MM.1S (cell line): Measurements from ENCODE around the gene PTHLH.

Experiments
- DNase-seq: peaks from one replicate; pipeline ENCODE4 v3.0.0-alpha.2; 2015
- H2AFZ ChIP-seq: fragments of 300-600 bp; sonication (generic); 2 replicates; pipeline ENCODE4 v1.6.0; 2016; ENCODE audit warnings: antibody characterized with exemption, low read length
- H3F3A ChIP-seq: fragments of 300-600 bp; sonication (generic); 2 replicates; pipeline ENCODE4 v1.6.1; 2016; ENCODE audit warnings: mild to moderate bottlenecking, antibody characterized with exemption, low read length, moderate library complexity, mixed read lengths; ENCODE audit not compliant: insufficient read depth
- H3K27ac ChIP-seq: fragments of 300-600 bp; sonication (generic); 2 replicates; pipeline ENCODE4 v1.5.1; 2016; ENCODE audit warnings: mild to moderate bottlenecking, low read length
- H3K27me3 ChIP-seq: fragments of 300-600 bp; sonication (generic); replicated peaks from 2 replicates; pipeline ENCODE4 v1.6.0; 2016; ENCODE audit warnings: low read length; ENCODE audit not compliant: insufficient read depth
- H3K36me3 ChIP-seq: fragments of 300-600 bp; sonication (generic); replicated peaks from 2 replicates; pipeline ENCODE4 v1.6.1; 2016; ENCODE audit warnings: mild to moderate bottlenecking, low read length, mixed read lengths; ENCODE audit not compliant: insufficient read depth
- H3K4me1 ChIP-seq: fragments of 300-600 bp; sonication (generic); 2 replicates; pipeline ENCODE4 v1.6.1; 2016; ENCODE audit warnings: low read length, mixed read lengths
- H3K4me2 ChIP-seq: fragments of 300-600 bp; sonication (generic); 2 replicates; pipeline ENCODE4 v1.6.0; 2016; ENCODE audit warnings: low read depth, low read length
- H3K4me3 ChIP-seq: fragments of 300-600 bp; sonication (generic); 2 replicates; pipeline ENCODE4 v1.5.1; 2016; ENCODE audit warnings: low read length, mixed read lengths
- H3K79me2 ChIP-seq: fragments of 300-600 bp; sonication (generic); 2 replicates; pipeline ENCODE4 v1.6.1; 2016; ENCODE audit warnings: mixed run types, low read length, mixed read lengths
- H3K9ac ChIP-seq: fragments of 300-600 bp; sonication (generic); 2 replicates; pipeline ENCODE4 v1.6.1; 2016; ENCODE audit warnings: low read length, mixed read lengths
- H3K9me2 ChIP-seq: fragments of 300-600 bp; sonication (generic); replicated peaks from 2 replicates; pipeline ENCODE4 v1.6.1; 2016; ENCODE audit warnings: mild to moderate bottlenecking, low read length, mixed read lengths; ENCODE audit not compliant: insufficient read depth
- H3K9me3 ChIP-seq: fragments of 300-600 bp; sonication (generic); replicated peaks from 2 replicates; pipeline ENCODE4 v1.6.1; 2016; ENCODE audit warnings: mild to moderate bottlenecking, low read length, mixed read lengths; ENCODE audit not compliant: insufficient read depth
- H4K20me1 ChIP-seq: fragments of 300-600 bp; sonication (generic); 2 replicates; pipeline ENCODE4 v1.6.1; 2016; ENCODE audit warnings: mild to moderate bottlenecking, low read length, moderate library complexity, mixed read lengths; ENCODE audit not compliant: insufficient read depth
- EZH2 ChIP-seq: fragments of 300-600 bp; sonication (generic); optimal IDR thresholded peaks from 2 replicates; pipeline ENCODE3; 2017; ENCODE audit warnings: low read depth, mild to moderate bottlenecking, antibody characterized with exemption, low read length, mixed read lengths
- EZH2phosphoT487 ChIP-seq: fragments of 300-600 bp; sonication (generic); IDR thresholded peaks from 2 replicates; pipeline ENCODE4 v1.6.1; 2018; ENCODE audit warnings: antibody characterized with exemption, low read length
- TF ChIP-seq, protein P1 (sequence below): fragments of 300-600 bp; sonication (generic); IDR thresholded peaks from 2 replicates; pipeline ENCODE4 v1.5.1; 2016; ENCODE audit warnings: antibody characterized with exemption, low read length, mixed read lengths

The PTHLH gene

DNA sequence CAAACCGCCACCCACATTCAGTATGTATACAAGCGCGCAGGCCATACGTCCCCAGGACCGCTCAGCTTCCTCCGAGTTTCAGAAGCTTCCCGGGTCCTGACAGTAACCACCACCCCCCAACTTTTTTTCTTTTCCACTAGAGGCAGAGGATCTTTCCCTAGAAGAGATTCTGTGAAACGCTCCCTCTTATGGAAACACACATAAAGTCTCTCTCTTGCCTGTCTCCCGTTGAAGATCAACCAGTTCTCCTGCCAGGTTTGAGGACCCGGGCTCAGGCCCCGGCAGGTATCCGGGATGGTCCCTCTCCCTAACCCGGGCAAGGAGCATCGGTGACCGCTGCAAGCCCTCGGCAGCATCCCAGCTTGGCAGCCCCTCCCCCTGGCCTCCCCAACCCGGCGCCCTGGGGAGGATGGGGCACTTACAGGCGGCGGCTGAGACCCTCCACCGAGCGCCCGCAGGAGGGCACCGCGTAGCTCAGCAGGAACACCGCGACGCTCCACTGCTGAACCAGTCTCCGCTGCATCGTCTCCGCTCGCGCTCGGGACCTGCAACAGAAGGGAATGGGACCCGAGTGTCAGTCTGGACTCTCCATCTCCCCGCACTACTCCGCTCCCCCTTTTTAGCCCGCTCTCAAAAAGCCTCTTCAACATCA lies 3.4 kb downstream of the PTHLH start:
- TF ChIP-seq EZH2phosphoT487 (no peak), EZH2 (no peak)
- TF ChIP-seq, protein P1, sequence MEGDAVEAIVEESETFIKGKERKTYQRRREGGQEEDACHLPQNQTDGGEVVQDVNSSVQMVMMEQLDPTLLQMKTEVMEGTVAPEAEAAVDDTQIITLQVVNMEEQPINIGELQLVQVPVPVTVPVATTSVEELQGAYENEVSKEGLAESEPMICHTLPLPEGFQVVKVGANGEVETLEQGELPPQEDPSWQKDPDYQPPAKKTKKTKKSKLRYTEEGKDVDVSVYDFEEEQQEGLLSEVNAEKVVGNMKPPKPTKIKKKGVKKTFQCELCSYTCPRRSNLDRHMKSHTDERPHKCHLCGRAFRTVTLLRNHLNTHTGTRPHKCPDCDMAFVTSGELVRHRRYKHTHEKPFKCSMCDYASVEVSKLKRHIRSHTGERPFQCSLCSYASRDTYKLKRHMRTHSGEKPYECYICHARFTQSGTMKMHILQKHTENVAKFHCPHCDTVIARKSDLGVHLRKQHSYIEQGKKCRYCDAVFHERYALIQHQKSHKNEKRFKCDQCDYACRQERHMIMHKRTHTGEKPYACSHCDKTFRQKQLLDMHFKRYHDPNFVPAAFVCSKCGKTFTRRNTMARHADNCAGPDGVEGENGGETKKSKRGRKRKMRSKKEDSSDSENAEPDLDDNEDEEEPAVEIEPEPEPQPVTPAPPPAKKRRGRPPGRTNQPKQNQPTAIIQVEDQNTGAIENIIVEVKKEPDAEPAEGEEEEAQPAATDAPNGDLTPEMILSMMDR, result no peak
- no peaks in the 10 kb centered on the region for H3K9me3 ChIP-seq
- H3K27ac ChIP-seq, result peak overlapping the region; percentile 63
- H3K9ac ChIP-seq, result peak overlapping the region; percentile 38; the same call in 1 of the 2 replicates
- H3K4me2 ChIP-seq, result peak overlapping the region; percentile 75
- no peaks in the 10 kb centered on the region for H3K36me3 ChIP-seq
- H4K20me1 ChIP-seq, result no peaks in the 10 kb centered on the region
- H3K4me1 ChIP-seq, result 0 out of 2 replicates have a peak, but pooled peaks cover 6% of the 10 kb centered on the region
- peak overlapping the region; percentile 69 for H2AFZ ChIP-seq
- no peaks in the 10 kb centered on the region for H3K9me2 ChIP-seq
- no peak for DNase-seq
- no peaks in the 10 kb centered on the region for H3K79me2 ChIP-seq
- no peaks in the 10 kb centered on the region for H3K27me3 ChIP-seq
- peak overlapping the region; percentile 55 for H3K4me3 ChIP-seq
- peaks cover 9% of the 10 kb centered on the region for H3F3A ChIP-seq

DNA sequence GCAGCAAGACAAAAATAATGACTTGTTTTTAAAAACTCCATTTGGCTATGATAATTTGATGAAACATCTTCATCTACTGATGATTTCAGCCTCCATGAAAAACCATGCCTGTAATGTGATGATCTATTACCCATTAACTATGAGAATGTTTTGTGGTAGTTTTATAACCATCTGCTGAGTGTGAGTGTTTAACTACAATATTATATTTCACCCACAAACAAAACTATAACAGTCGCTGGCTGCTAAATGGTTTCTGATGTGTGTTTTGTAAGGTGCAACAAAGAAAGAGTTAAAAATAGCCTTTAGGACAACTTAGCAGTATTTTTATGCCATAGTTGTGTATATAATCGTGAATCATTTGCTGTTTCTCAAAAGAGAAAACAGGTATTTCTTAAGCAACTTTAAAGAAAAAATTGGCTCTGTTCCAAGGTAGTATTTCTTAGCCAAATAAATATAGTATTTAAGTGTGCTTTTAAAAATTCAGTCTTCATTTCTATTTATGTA lies 4.9 kb downstream of the PTHLH start:
- DNase-seq, result no peak
- Histone ChIP-seq H3K9me2 (no peaks in the 10 kb centered on the region), H3K9ac (no peak overlapping the region), H3K4me1 (0 out of 2 replicates have a peak, but pooled peaks cover 6% of the 10 kb centered on the region), H3K27me3 (no peaks in the 10 kb centered on the region), H3K4me2 (no peak overlapping the region), H3K36me3 (no peaks in the 10 kb centered on the region), H3K4me3 (no peak overlapping the region), H3F3A (peaks cover 9% of the 10 kb centered on the region), H3K27ac (no peak overlapping the region), H3K9me3 (no peaks in the 10 kb centered on the region), H4K20me1 (no peaks in the 10 kb centered on the region), H2AFZ (no peak overlapping the region), H3K79me2 (no peaks in the 10 kb centered on the region)
- no peak for TF ChIP-seq EZH2
- no peak for TF ChIP-seq EZH2phosphoT487
- TF ChIP-seq, protein P1, result no peak

DNA sequence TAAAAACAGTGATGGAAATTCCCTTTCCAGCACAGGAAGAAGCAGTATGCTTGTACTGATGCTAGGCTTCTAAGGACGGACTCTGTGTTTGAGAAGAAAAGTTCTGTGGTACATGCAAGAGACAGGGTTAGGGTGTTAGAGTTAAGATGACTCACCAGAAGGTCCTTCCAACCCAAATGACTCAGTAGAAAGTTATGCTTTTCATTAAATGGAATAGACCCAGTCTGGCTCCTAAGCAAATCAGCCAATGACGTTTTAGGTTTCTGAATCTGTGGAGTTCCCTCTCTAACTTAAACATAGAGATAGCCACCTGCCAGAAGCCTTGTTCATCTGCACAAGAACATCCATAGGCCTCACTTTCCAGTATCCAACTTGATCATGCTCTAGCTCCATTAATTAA lies 5.7 kb downstream of the PTHLH start:
- Histone ChIP-seq H3K9me3 (no peaks in the 10 kb centered on the region), H3K27ac (no peak overlapping the region), H2AFZ (no peak overlapping the region), H3K79me2 (no peaks in the 10 kb centered on the region), H3K36me3 (no peaks in the 10 kb centered on the region), H3K4me3 (no peak overlapping the region), H3K4me1 (0 out of 2 replicates have a peak, but pooled peaks cover 6% of the 10 kb centered on the region), H3K4me2 (no peak overlapping the region), H4K20me1 (no peaks in the 10 kb centered on the region), H3K9ac (no peak overlapping the region), H3F3A (peaks cover 9% of the 10 kb centered on the region), H3K27me3 (no peaks in the 10 kb centered on the region), H3K9me2 (no peaks in the 10 kb centered on the region)
- TF ChIP-seq EZH2 (no peak), EZH2phosphoT487 (no peak)
- TF ChIP-seq, protein P1, result no peak
- no peak for DNase-seq
